AG09319 (cell line): ENCODE results near the gene HPCAL4.

Source experiments
- DNase-seq: peaks from one replicate; pipeline ENCODE4 v3.0.0-alpha.2; 2010; ENCODE audit warnings: low read depth; ENCODE audit errors: extremely low read depth
- TF ChIP-seq, protein P1 (sequence below): IDR thresholded peaks from 2 replicates; pipeline ENCODE4 v1.5.1; 2011; ENCODE audit warnings: low read depth, mild to moderate bottlenecking, inconsistent platforms, low read length, moderate library complexity

HPCAL4 gene

DNA sequence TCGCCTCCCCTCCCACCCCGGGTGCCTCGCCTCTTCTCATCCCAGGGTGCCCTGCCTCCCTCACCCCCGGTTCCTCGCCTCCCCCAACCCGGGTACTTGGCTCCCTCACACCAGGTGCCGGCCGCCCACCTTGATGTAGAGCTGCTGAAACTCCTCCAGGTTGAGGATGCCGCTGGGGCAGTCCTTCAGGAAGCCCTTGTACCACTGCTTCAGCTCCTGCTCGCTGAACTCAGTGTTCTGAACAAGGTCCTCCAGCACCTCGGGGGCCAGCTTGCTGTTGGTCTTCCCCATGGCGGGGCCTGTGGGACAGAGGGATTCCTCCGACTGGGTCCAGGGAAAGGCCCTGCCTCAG is 6.9 kb downstream of the HPCAL4 start:
- TF ChIP-seq, protein P1, sequence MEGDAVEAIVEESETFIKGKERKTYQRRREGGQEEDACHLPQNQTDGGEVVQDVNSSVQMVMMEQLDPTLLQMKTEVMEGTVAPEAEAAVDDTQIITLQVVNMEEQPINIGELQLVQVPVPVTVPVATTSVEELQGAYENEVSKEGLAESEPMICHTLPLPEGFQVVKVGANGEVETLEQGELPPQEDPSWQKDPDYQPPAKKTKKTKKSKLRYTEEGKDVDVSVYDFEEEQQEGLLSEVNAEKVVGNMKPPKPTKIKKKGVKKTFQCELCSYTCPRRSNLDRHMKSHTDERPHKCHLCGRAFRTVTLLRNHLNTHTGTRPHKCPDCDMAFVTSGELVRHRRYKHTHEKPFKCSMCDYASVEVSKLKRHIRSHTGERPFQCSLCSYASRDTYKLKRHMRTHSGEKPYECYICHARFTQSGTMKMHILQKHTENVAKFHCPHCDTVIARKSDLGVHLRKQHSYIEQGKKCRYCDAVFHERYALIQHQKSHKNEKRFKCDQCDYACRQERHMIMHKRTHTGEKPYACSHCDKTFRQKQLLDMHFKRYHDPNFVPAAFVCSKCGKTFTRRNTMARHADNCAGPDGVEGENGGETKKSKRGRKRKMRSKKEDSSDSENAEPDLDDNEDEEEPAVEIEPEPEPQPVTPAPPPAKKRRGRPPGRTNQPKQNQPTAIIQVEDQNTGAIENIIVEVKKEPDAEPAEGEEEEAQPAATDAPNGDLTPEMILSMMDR, result no peak
- no peak for DNase-seq

DNA sequence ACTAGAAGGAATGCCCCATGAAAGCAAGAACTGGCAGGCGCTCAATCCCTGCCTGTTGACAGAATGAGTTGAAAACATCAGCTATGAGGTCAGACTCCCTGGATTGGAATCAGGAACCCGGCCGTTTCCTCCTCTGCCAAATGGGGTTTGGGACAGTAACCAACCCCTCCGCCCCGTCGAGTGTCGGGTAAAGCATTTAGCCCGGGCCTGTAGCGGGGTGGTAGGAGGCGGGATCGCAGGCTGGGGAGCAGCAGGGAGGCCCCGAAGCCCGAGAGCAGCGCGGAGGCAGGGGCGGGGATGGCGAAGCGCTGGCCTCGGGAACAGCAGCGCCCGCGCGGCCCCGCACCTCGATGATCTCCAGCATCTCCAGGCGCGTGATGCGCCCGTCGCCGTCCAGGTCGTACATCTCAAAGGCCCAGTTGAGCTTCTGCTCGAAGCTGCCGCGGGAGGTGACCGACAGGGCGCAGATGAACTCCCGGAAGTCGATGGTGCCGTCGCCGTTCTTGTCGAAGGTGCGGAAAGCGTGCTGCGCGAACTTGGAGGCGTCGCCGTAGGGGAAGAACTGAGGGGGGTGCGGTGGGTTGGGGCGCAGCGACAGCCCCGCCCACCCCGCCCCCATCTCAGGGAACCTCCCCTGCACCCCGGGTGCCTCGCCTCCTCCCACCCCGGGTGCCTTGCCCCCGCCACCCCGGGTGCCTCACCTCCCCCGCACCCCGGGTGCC is 7.5 kb downstream of the HPCAL4 start:
- TF ChIP-seq, protein P1, result no peak
- no peak for DNase-seq

DNA sequence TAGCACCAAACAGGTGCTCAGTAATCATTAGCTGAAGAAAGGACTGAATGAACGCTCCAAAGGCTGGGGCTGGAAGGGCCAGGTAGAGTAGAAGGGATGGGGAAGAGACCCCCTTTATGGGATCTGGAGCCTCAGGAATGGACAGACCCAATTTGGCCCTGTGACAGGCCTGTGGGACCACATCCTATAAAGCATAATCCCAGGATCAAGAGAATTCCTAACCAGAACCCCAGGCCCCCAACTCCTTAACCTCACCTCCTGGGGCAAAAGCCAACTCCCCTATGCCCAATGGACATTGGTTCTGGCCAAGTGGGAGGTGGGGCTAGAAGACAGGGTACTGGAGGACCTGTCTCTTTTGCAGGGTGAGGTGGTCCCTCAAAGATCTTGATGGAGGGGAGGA is 9.2 kb downstream of the HPCAL4 start:
- no peak for DNase-seq
- TF ChIP-seq, protein P1, result no peak

DNA sequence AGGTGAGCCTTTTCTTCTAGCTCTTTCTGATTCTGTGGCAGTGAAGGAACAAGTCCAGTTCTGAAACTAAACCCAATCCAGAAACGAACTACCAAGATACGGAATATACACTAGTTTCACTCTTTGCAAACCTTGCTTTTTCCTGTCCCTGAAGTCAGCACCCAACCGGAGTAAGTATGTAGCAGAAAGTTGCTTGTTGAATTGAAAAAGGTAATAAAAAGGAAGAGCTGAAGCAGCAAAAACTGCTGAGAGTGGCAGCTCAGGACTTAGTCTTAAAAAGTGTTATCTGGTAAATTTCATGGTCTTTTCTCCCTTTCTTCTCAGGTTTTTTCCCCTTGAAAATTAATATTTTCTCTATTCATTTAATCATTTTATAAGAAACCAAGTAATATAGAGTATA is 9.9 kb downstream of the HPCAL4 start:
- no peak for DNase-seq
- TF ChIP-seq, protein P1, result no peak

DNA sequence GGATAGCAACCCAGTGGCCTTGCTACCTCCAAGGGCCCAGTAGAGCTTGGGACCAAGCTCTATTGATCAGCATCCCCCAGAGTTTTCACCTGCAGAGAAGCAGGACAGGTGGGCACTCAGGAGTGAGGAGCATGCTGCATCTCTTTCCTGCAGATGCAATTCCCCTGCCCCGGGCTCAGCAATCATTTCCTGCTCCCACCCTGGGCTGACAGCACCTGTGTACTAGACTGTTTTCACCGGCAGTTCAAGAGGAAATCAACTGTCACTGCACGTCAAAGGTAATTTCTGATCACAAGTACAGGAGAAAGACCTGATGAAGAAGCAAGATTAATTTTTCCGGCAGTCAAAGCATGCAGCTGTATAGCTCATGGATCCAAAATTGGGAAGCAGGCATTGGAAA is 10.5 kb downstream of the HPCAL4 start:
- no peak for DNase-seq
- TF ChIP-seq, protein P1, result no peak

DNA sequence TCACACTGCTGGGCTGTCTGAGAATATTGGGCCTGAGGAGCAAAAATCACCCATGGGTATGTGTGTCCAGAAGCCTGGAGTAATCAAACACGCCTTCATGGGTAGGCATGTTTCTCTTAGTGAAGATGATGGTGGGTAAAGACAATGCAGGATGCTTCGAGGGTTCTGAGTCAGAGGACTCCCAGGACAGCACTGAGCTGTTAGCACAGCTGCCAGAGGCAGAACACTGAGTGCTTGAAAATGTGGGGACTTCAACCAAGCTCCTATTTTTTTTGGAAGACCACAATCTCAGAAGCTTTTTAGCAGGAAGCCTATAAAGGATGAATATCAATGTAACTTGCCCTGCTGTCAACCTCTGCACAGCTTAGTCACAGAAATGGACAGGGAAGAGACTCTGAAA is 11.4 kb downstream of the HPCAL4 start:
- TF ChIP-seq, protein P1, result no peak
- DNase-seq, result no peak

DNA sequence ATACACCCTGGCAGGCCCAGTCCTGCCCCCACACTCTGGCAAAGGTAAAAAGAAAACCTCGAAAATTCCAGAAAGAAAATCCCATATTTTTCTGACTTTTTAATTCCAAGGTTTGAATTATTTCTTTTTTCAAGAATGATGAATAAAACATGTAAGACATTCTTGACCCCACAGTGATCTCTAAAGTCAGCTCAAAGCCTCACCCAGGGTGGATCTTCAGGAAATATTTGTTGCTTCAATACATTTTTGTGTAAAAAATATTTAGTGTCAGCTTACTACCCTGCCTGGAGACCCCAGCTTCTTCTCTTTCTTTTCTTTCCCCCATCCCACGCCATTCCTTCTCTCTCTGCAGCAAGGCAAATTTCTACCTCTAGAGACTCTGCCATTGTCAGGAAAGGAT is 12.3 kb downstream of the HPCAL4 start:
- TF ChIP-seq, protein P1, result no peak
- DNase-seq, result no peak
